IPS-15b (cell line): ENCODE data around the gene TPTE2.
"Not testable (repeated sequence)": the region's sequence is repeated elsewhere in the genome, so short reads cannot be mapped to it uniquely, and the experiment has no call there.

Source experiments
- H3K27me3 ChIP-seq: one replicate; pipeline ENCODE4 v1.6.1; 2013; ENCODE audit warnings: low read length; ENCODE audit not compliant: control insufficient read depth, insufficient read depth
- H3K36me3 ChIP-seq: one replicate; pipeline ENCODE4 v1.6.1; 2013; ENCODE audit warnings: low read length; ENCODE audit not compliant: control insufficient read depth, insufficient read depth
- H3K4me1 ChIP-seq: one replicate; pipeline ENCODE4 v1.6.1; 2013; ENCODE audit warnings: mild to moderate bottlenecking, low read length; ENCODE audit not compliant: control insufficient read depth, insufficient read depth
- H3K4me3 ChIP-seq: one replicate; pipeline ENCODE4 v1.5.1; 2013; ENCODE audit warnings: low read depth, low read length
- H3K9ac ChIP-seq: one replicate; pipeline ENCODE4 v1.6.1; 2013; ENCODE audit warnings: low read depth, mild to moderate bottlenecking, low read length
- H3K9me3 ChIP-seq: one replicate; pipeline ENCODE4 v1.6.1; 2013; ENCODE audit warnings: mild to moderate bottlenecking, low read length; ENCODE audit not compliant: control insufficient read depth, insufficient read depth

The TPTE2 gene

DNA sequence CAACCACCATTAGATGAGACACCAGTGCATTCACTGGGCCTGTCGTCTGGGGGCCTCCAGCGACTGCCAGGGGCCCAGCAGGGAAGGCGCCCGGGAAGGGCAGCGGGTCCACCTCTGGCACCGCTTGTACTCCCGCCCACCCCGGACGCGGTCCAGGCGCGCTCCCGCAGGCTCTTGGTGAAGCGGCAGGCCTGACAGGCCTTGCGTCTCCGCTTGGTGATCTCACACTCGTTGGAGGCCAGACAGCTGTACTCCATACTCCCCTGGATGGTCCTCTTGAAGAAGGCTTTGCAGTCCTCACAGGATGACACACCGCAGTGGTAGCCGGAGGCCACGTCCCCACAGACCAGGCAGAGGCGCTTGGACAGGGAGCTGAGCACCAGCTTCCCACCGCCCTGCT lies 660 bp downstream of the TPTE2 start:
- H3K36me3 ChIP-seq, H3K27me3 ChIP-seq, H3K9ac ChIP-seq, H3K4me1 ChIP-seq, H3K4me3 ChIP-seq, H3K9me3 ChIP-seq: not testable (repeated sequence)

DNA sequence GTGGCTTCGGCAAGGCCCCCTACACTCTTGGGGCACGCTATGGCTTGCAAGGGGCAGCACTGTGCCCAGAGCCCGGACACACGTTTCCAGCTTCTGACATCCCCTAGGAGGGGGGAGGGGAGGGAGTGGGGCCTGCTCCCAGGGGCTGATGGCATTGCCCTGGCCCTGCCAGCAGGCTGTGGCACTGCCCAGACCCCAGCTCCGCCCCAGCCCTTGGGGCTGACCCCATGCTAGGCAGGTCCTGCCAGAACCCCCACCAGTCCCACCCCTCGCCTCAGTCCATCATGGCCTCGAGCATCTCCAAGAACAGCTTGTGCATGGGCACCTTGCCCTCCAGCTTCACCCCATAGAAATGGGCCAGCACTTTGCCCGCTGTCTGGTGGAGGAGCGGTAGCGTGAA lies 1.6 kb downstream of the TPTE2 start:
- not testable (repeated sequence) for H3K27me3 ChIP-seq, H3K9ac ChIP-seq, H3K9me3 ChIP-seq, H3K36me3 ChIP-seq, H3K4me3 ChIP-seq, H3K4me1 ChIP-seq

DNA sequence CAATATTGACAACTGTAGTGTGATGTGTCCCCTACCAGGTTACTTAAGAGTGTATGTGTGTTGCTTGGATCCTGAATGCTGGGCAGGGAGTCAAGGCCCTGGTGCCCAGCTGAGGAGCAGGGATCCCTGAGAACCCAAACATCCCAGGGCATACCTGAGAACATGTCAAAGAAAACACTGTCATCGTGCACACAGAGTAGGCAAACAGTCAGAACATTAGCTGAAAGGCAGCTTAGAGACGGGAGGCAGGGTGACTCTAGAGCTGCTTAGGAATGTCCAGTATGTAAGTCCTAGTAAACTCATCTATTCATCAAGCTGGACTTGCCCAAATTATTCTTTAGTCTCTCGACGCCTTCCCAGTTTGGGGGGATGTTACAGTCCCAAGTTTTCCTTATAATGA lies 4.0 kb downstream of the TPTE2 start:
- not testable (repeated sequence) for H3K9ac ChIP-seq, H3K4me3 ChIP-seq, H3K9me3 ChIP-seq, H3K27me3 ChIP-seq, H3K4me1 ChIP-seq, H3K36me3 ChIP-seq

DNA sequence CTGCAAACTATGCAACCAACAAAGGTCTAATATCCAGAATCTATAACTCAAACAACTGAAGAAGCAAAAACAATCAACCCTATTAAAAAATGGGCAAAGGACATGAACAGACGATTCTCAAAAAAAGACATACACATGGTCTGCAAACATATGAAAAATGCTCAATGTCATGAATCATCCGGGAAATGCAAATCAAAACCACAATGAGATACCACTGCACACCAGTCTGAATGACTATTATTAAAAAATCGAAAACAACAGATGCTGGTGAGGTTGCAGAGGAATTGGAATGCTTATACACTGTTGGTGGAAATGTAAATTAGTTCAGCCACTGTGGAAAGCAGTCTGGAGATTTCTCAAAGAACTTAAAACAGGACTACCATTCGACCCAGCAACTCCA lies 12.1 kb downstream of the TPTE2 start:
- H3K4me3 ChIP-seq, H3K9me3 ChIP-seq, H3K9ac ChIP-seq, H3K27me3 ChIP-seq, H3K4me1 ChIP-seq, H3K36me3 ChIP-seq: not testable (repeated sequence)

DNA sequence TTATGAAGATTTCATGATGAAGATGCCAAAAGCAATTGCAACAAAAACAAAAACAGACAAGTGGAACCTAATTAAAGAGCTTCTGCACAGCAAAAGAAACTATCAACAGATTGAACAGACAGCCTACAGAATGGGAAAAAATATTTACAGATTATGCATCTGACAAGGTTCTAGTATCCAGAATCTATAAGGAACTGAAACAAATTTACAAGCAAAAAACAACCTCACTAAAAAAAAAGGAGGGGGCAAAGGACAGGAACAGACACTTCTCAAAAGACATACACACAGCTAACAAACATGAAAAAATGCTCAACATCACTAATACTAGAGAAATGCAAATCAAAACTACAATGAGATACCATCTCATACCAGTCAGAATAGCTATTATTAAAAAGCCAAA lies 35.7 kb downstream of the TPTE2 start:
- H3K27me3 ChIP-seq, H3K36me3 ChIP-seq, H3K9me3 ChIP-seq, H3K9ac ChIP-seq, H3K4me1 ChIP-seq, H3K4me3 ChIP-seq: not testable (repeated sequence)

DNA sequence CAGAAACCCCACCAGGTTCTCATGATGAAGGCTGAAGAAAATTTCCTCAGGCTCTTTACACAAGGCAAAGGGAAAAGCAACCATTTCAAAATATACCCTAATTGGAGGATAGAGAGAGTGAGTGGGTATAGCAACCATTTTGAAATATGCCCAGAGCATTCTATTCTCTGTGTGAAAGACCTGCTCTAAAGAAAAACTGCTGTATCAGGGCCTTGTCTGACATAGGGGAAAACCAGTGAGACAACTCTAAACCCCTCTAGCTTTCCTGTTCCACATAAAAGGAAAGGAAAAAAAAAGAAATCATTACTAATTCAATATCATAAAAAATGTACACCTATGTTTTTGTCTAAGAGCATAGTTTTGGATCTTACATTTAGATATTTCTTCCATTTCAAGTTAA lies 42.3 kb downstream of the TPTE2 start:
- Histone ChIP-seq H3K9me3 (no peaks in the 10 kb centered on the region), H3K4me3 (no peak overlapping the region), H3K27me3 (no peaks in the 10 kb centered on the region), H3K4me1 (no peaks in the 10 kb centered on the region), H3K36me3 (no peaks in the 10 kb centered on the region), H3K9ac (no peak overlapping the region)

DNA sequence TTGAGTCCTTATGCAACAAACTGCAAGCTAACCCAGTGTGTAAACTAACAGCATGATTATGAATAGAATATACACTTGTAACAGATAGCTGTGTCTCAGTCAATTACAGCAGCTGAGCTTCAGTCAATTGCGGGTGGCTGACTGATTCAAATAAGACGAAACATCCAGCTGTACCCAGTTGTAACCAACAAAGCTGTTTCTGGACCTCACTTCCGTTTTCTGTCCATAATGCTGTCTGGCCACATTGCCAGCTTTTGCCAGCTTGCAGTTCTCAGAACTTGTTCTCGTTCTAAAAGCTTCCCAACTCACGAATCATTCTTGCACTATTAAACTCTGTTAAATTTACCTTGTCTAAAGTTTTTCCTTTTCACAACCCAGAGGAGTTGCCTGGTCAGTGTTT lies 53.7 kb downstream of the TPTE2 start:
- not testable (repeated sequence) for H3K36me3 ChIP-seq, H3K9me3 ChIP-seq, H3K4me3 ChIP-seq, H3K9ac ChIP-seq, H3K27me3 ChIP-seq, H3K4me1 ChIP-seq

DNA sequence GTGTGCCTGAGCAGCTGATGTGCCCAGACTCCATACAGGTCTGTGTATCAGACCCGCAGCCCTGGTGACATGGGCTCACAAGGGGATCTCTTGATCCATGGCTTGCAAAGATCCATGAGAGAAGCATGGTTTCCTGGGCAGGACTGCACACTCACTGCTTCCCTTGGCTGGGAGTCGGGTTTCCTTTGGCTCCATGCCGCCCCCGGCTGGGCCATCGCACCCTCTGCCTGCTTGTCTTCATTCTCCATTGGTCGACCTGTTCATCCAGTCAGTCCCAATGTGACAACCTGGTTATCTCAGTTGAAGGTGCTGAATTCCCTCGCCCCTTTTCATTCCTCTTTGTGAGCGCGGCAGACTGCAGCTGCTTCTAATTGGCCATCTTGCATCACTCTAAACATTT lies 101.2 kb downstream of the TPTE2 start:
- H3K4me1 ChIP-seq, H3K9ac ChIP-seq, H3K4me3 ChIP-seq, H3K36me3 ChIP-seq, H3K9me3 ChIP-seq, H3K27me3 ChIP-seq: not testable (repeated sequence)

DNA sequence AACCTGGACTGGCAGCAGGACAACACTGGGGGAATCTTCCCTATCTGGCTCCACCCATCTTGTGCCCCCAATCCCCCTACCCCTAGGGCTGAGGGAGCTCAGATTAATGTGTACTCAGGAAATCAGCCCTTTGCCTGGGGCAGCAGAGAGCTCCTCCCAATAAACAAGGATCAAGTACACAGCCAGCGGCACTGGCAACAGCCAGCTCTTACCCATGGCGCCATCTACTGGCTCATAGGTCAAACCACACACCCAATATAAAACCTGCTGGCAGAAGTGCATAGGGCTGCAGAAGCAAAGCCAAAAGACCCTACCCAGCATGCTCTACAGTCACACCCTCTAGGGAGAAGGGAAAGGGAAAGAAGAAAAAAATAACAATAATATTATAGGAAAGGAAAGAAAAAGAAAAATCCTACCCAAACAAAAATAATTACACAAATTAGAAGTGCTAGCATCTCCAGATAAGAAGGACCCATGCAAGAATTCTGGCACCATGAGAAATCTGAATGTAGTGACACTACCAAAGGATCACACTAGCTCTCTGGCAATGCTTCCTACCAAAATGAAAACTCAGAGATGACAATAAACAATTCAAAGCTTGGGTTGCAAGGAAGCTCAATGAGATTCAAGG lies 122.2 kb downstream of the TPTE2 start:
- not testable (repeated sequence) for H3K27me3 ChIP-seq, H3K9me3 ChIP-seq

DNA sequence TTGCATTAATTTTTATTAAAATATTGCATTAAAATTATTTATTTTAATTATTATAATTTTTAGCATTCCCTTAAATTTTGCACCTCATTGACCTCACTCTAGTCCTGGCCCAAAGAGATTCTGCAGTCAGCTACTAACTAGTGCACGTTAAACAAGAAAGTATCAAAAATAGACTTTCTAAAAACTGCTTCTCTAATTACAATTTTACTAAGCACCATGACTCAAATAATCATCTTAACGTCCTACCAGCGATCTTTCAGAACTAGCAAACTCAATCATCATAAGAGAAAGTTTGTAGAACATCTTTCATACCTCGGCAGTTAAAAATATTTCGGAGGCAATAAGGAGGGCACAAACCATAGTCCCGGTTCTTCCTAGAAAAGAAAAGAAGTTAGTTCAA lies 123.6 kb downstream of the TPTE2 start:
- H3K4me1 ChIP-seq, H3K27me3 ChIP-seq, H3K9me3 ChIP-seq, H3K36me3 ChIP-seq, H3K9ac ChIP-seq, H3K4me3 ChIP-seq: not testable (repeated sequence)

More for the DNA sequence above, 122.2 kb downstream of the TPTE2 start:
- not testable (repeated sequence) for H3K36me3 ChIP-seq, H3K4me3 ChIP-seq, H3K9ac ChIP-seq, H3K4me1 ChIP-seq

DNA sequence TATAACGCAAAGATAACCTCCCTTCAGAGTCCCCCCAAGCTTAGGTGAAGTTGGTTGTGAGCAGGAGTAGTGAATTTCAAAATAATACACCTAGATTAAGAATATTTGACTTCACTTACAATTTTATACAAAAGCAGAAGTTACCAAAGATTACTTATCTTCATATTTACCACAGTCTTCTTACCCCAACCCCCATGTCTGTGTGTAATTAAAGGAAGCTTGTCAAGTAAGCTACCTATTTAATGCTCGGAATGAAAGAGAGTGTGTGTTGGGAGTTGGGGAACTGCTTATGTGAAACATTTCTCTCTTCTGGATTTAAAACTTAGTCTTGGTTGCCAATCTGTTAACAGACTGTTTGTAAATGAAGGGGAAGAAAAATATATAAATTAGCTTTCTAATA lies 139.1 kb downstream of the TPTE2 start:
- not testable (repeated sequence) for H3K4me1 ChIP-seq, H3K27me3 ChIP-seq, H3K4me3 ChIP-seq, H3K36me3 ChIP-seq, H3K9me3 ChIP-seq, H3K9ac ChIP-seq

DNA sequence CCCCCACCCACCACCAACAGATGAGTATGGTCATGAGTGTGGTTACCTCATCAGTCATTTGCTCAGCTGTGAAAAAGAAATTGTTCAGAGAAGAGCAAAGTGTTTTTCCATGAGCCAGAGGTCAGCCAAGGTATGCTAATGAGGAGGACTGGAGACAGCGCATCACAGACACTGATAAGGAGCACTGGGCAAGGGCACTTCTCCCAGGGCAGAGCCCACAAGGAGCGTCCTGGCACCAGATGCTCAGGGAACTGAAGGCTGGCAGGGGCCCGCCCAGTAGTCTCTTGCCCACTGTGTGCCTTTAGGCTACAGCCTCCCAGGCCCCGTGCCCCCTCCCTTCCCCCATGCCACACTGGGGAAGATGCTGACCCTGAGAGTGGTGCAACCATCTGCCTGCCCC lies 148.8 kb downstream of the TPTE2 start:
- not testable (repeated sequence) for H3K4me3 ChIP-seq, H3K9me3 ChIP-seq, H3K27me3 ChIP-seq, H3K4me1 ChIP-seq, H3K9ac ChIP-seq, H3K36me3 ChIP-seq
